GM18517 (cell line): ENCODE results near the gene DCTN4.
"Not testable (repeated sequence)": the region's sequence is repeated elsewhere in the genome, so short reads cannot be mapped to it uniquely, and the experiment has no call there.

Source experiments
- ATAC-seq: cut with Tn5 transposase; IDR thresholded peaks from one replicate; pipeline ENCODE4 v1.9.1; 2021; ENCODE audit warnings: mild to moderate bottlenecking, moderate library complexity; ENCODE audit not compliant: unreplicated experiment

DCTN4 gene

GRCh38 chr5:150778517-150779396, 19.9 kb upstream of the DCTN4 start, which contains the start of gene SMIM3:
TSS of gene SMIM3 (plus strand) at chr5:150778757. CDS start at chr5:150795441, 16,684 bp downstream.
- no peak for ATAC-seq

- ATAC-seq: no peak
Measured at GRCh38 chr5:150778088-150778516, 19.3 kb upstream of the DCTN4 start.

DNA sequence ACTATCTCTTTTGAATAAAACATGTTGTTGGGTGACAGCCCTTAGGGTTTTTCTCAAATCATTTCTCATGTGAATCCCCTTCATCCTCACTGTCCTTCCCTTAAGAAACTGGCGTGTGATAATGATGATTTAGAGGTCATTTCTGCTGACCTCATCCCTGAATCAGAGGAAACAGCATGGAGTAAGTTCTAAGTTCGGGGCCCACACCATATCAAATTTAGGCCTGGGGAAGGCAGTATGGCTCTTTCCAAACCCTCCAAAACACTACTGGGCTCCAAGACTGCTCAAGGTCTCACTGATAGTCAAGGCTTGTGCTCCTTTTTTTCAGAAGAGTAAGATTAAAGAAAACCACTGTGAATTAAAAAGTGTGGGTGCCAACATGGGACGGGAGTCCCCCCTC, 18.9 kb upstream of the DCTN4 start:
- no peak for ATAC-seq

DNA sequence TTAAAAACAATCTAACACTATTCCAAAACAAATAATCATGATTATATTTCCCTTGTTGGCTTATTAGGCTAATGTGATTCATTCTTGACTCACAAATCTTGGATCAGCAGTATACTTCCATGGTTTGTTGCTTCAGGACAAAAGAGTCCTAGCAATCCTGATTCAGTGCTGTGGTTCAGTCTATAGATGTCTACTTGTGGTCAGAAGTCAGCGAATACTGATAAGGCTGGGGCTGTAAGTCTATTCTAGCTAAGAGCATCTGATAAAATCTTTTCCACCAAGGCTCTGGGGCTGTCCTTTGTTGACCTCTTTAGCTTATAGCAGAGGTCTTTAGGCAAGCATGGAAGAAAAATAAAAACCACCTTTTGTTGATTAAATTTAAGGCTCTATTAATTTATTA, 15.3 kb upstream of the DCTN4 start:
- no peak for ATAC-seq

- ATAC-seq: no peak
Measured at GRCh38 chr5:150771034-150771795, 12.4 kb upstream of the DCTN4 start.

GRCh38 chr5:150766251-150766650, 7.4 kb upstream of the DCTN4 start:
- ATAC-seq: no peak

- no peak for ATAC-seq
Measured at GRCh38 chr5:150765799-150766169, 7.0 kb upstream of the DCTN4 start.

GRCh38 chr5:150765011-150765798, 6.4 kb upstream of the DCTN4 start:
- no peak for ATAC-seq

DNA sequence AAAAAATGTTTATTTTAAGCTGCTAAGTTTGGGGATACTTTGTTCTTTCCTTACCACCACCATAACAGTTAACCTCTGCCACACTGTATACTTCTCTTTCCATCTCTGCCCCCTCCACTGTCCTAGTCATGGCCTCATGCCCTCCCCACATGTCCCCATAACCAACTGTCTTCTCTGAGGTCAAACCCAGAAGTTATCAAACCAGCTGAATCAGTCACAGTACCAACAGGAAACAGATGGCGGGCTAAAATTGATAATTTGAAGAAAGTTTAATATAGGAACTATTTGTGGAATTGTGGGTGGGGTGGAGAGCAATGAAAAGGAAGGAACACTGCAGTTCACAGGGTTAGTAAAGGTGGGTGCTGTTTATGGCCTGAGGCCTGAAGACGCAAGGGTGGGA, 5.7 kb upstream of the DCTN4 start:
- no peak for ATAC-seq

DNA sequence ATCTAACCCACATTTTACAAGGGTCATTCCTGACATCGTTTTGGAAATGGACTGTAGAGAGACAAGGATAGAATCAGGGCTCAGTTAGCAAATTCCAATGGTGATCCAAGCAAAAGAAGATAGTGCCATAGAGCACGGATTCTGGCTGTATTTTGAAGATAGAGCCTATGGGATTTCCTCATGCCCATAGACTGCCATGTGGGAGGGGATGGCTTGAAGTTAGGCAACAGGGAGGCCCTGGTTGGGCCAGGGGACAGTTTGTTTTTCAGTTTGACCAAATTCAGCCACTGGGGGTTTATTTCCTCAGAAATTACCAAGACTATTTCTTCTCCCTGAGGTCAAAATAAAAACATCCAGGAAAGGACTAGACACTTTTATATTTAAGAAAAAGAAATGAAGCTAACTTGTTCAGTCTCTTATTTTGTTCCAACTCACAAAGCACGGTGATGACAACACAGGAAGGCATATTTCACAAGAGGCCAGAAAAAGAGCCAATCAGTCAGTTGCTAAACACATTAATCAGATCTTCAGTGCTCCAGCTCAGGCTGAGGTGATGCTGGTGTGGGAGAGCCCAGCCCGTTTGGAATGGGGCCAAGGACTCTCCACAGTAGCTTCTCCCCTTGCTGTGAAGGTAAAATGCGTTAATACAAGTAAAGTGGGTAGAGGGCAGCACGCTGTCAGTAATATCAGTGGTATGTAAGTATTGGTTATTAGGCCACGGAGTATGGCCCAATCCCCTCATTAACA, 4.4 kb upstream of the DCTN4 start:
- ATAC-seq: no peak

DNA sequence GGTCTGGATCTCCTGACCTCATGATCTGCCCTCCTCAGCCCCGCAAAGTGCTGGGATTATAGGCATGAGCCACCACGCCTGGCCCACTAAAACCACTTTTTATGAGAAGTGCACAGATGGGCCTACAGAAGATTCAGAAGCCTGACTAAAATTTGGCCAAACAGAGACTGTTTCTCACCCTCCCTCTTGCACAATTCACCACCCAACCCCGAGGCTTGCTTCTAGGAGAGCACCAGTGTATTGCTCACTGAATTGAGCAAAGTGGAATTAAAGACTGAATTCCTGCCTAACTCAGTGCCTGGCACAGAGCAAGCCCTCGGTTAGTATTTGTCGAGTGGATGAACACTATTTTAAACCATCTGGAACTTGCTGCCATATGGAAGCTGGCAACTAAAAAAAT, 3.4 kb upstream of the DCTN4 start:
- no peak for ATAC-seq

DNA sequence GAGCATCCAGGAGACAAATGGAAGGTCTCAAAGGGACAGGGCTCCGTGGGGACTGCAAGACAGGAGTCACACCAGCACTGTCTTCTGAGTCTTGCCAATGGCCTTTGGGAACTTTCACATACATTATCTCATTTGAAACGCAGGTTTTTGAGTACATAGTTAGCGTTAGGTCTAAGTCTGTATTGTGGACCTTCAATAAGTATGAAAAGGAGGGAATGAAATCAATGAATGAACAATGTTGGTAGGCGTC, 442 bp upstream of the DCTN4 start:
- ATAC-seq: no peak

- ATAC-seq: peak; percentile 8
Measured at GRCh38 chr5:150758203-150758530, 650 bp downstream of the DCTN4 start.

GRCh38 chr5:150757087-150757649, 1.6 kb downstream of the DCTN4 start:
- no peak for ATAC-seq

DNA sequence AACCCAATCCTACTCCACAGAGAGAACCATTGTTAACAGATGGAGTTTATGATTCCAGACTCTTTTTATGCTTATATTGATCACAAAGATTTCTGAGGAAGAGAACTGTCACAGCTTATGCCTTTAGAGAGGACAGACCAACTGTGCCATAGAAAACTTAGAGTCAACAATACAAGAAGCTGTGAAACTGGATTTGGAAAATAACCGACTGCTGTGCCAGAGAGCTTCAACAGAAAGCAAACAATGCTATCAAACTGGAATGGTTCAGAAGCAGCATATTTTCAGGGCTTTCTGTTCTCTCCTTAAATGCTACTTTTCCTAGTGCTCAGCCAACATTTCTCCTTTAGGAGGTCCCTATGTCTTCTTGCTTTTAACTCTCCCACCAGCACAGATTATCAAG, 5.0 kb downstream of the DCTN4 start:
- no peak for ATAC-seq

DNA sequence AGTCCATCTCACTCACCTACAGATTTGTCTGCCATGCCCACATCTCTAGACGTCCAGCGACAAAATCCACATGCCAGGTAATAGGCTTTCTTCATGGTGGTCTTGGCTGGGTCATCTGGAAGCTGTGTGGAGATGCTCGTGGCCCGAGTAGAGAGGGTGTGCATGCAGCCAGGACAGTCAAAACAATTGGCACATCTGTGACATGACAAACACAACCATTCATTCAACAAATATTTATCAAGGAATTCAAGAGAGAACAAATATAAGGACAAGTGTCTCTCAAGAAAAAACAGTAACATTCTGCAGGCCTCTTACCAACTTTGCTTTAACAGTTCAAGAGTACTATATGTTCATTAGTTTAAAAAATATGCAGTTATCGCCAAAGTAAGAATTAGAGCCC, 5.4 kb downstream of the DCTN4 start:
- no peak for ATAC-seq

- ATAC-seq: no peak
Measured at GRCh38 chr5:150751096-150751891, 7.5 kb downstream of the DCTN4 start.

GRCh38 chr5:150750469-150750868, 8.3 kb downstream of the DCTN4 start:
- ATAC-seq: no peak

- not testable (repeated sequence) for ATAC-seq
Measured at GRCh38 chr5:150743142-150743488, 15.7 kb downstream of the DCTN4 start.
